Upper lobe of left lung (tissue), 6 donors: Measurements from ENCODE around the gene ALDH3A1. TPM values are rescaled to one million over a fixed set of nuclear protein-coding genes. Genes with fewer than 3 reads are reported as not detected.

ENCODE experiments used
- ATAC-seq, 2 donors: fragments of 200-7000 bp; cut with Tn5 transposase; one replicate each; pipeline ENCODE4 v1.9.1; 2022; ENCODE audit warnings: mild to moderate bottlenecking in 2 of 2, moderate library complexity in 2 of 2; ENCODE audit not compliant: low FRiP score in 2 of 2
- DNase-seq, 2 donors: peaks; one replicate each; pipeline ENCODE4 v3.0.0-alpha.2; 2019 to 2020
- H3K27ac ChIP-seq, 4 donors: fragments of 200-600 bp; sonication (generic); one replicate each; pipeline ENCODE4 v1.5.1; 2016 to 2019
- H3K27me3 ChIP-seq, 4 donors: fragments of 200-600 bp; sonication (generic); one replicate each; pipeline ENCODE4 v1.5.1; 2017 to 2019
- H3K36me3 ChIP-seq, 4 donors: fragments of 200-600 bp; sonication (generic); one replicate each; pipeline ENCODE4 v1.5.1; 2016 to 2019
- H3K4me1 ChIP-seq, 4 donors: fragments of 200-600 bp; sonication (generic); one replicate each; pipeline ENCODE4 v1.5.1; 2018 to 2019
- H3K4me3 ChIP-seq, 4 donors: fragments of 200-600 bp; sonication (generic); one replicate each; pipeline ENCODE4 v1.5.1; 2017 to 2019; ENCODE audit warnings: mild to moderate bottlenecking in 2 of 4, moderate library complexity in 1 of 4
- H3K9me3 ChIP-seq, 4 donors: fragments of 200-600 bp; sonication (generic); one replicate each; pipeline ENCODE4 v1.5.1; 2018 to 2019
- CTCF ChIP-seq, 6 experiments: fragments of 450-650 bp in 4 of 6; fragments of 200-600 bp in 2 of 6; sonication (generic) in 2 of 6; IDR thresholded peaks; one replicate each; pipeline ENCODE4 v1.5.1; 2016 to 2019; ENCODE audit warnings: antibody characterized with exemption in 6 of 6
- EP300 ChIP-seq, 4 donors: sonication (generic); formaldehyde crosslinking; IDR thresholded peaks; one replicate each; pipeline ENCODE4 v1.5.1; 2017; ENCODE audit warnings: antibody characterized with exemption in 4 of 4, control low read depth in 2 of 4
- POLR2A ChIP-seq, 4 donors: fragments of 450-650 bp; IDR thresholded peaks; one replicate each; pipeline ENCODE4 v1.5.1; 2016 to 2017; ENCODE audit warnings: antibody characterized with exemption in 4 of 4, mild to moderate bottlenecking in 2 of 4
- POLR2AphosphoS5 ChIP-seq, 2 donors: sonication (generic); formaldehyde crosslinking; IDR thresholded peaks; one replicate each; pipeline ENCODE4 v1.5.1; 2017; ENCODE audit warnings: antibody characterized with exemption in 2 of 2
- WGBS, 2 donors: methylation state at CpG; one replicate each; pipeline ENCODE4 v1.1.5; 2017 to 2018; 5-methylcytosine and 5-hydroxymethylcytosine counted together
- total RNA-seq, 6 donors: library from RNA; depleted of rRNA in 4 of 6; stranded (reverse); fragments of >200 nt in 4 of 6; gene quantifications; one replicate each; pipeline versions ENCODE4 v1.1.0 to v1.2.1, GENCODE V29; 2016 to 2021
- donor health status: DM: no; HTN: no; CAD: no; lungs with moderate emphysema.
- donor health status: DM: no; HTN: yes; CAD: no; lungs with severe emphysema.

The ALDH3A1 gene
- total RNA-seq, 6 donors from 2014 or later, result 2.4 to 72.8 (median 9.1) TPM

GRCh38 chr17:19720631-19721426 is 27.3 kb downstream of the ALDH3A1 start:
- Histone ChIP-seq H3K4me1 (peaks cover 13 to 25% (median 21%) of the 10 kb centered on the region in 4 donors), H3K27ac (no peak overlapping the region), H3K9me3 (no peaks in the 10 kb centered on the region), H3K4me3 (no peak overlapping the region), H3K27me3 (no peaks in the 10 kb centered on the region), H3K36me3 (no peaks in the 10 kb centered on the region)
- ATAC-seq (no peak), DNase-seq (no peak)
- TF ChIP-seq CTCF (IDR thresholded peaks at IDR 0.05), result no peak
- 68 to 70% methylated on average over 7 to 8 of the region's 9 CpGs for WGBS, 2 donors

DNA sequence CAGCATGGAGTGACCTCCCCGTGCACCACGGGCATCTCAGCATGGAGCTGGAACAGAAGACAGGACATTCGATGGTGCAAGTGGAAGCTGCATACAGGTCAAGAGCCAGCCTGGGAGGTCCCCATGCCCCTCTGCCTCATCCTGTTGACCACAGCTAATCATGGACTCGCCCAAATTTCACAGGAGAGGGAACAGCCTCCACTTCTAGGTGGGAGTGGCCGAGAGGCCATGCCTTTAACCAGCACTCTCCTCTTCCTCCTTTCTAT is 28.0 kb downstream of the ALDH3A1 start:
- DNase-seq, result no peak
- no peak for ATAC-seq
- H3K27ac ChIP-seq, result no peak overlapping the region
- H3K36me3 ChIP-seq, result no peaks in the 10 kb centered on the region
- H3K9me3 ChIP-seq, result no peaks in the 10 kb centered on the region
- H3K27me3 ChIP-seq, result no peaks in the 10 kb centered on the region
- WGBS, 2 donors, result 52 to 82% methylated on average over 5 of the region's 5 CpGs
- no peak overlapping the region for H3K4me3 ChIP-seq
- TF ChIP-seq CTCF (IDR thresholded peaks at IDR 0.05) (no peak), POLR2A (IDR thresholded peaks at IDR 0.05) (no peak), POLR2AphosphoS5 (IDR thresholded peaks at IDR 0.05) (no peak), EP300 (IDR thresholded peaks at IDR 0.05) (no peak)
- peaks cover 13 to 21% (median 19%) of the 10 kb centered on the region in 4 donors for H3K4me1 ChIP-seq

DNA sequence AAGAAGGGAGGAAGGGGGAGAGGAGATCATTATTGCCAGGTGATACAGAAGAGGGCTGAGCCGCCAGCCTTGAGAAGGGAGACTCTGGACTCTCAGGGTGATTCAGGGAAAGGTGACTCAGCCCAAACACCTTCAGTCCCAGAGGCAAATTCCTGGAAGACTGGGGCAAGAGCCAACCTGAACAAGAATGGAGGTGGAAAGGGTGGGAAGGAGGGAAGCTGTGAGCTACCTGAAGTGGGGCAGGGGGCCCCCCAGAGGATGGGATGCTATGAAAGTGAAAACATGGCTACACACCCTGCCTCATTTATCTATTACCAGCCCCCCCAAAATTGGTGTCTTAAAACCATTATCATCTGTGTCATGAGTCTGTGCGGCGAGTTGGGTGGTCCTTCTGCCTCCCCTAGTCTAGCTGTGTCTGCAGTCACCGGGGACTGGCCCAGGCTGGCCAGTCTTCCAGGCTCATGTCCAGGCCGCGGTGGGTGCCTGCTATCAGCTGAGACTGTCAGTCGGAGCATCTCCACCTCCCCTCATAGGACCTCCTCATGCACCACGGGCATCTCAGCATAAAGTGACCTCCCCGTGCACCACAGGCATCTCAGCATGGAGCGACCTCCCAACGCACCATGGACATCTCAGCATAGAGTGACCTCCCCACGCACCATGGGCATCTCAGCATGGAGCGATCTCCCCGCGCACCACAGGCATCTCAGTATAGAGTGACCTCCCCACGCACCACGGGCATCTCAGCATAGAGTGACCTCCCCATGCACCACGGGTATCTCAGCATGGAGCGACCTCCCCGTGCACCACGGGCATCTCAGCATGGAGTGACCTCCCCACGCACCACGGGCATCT is 28.5 kb downstream of the ALDH3A1 start:
- Histone ChIP-seq H3K36me3 (no peaks in the 10 kb centered on the region), H3K4me1 (peaks cover 11 to 15% (median 14%) of the 10 kb centered on the region in 4 donors), H3K27ac (no peak overlapping the region), H3K4me3 (no peak overlapping the region), H3K9me3 (no peaks in the 10 kb centered on the region), H3K27me3 (no peaks in the 10 kb centered on the region)
- DNase-seq (no peak), ATAC-seq (no peak)
- TF ChIP-seq CTCF (IDR thresholded peaks at IDR 0.05) (no peak), EP300 (IDR thresholded peaks at IDR 0.05) (no peak), POLR2AphosphoS5 (IDR thresholded peaks at IDR 0.05) (no peak), POLR2A (IDR thresholded peaks at IDR 0.05) (no peak)
- 94 to 95% methylated on average over 20 of the region's 23 CpGs for WGBS, 2 donors

- Histone ChIP-seq H3K27ac (no peak overlapping the region), H3K27me3 (no peaks in the 10 kb centered on the region), H3K36me3 (no peaks in the 10 kb centered on the region), H3K4me1 (peaks cover 3 to 8% (median 7%) of the 10 kb centered on the region in 4 donors), H3K9me3 (no peaks in the 10 kb centered on the region), H3K4me3 (no peak overlapping the region)
- TF ChIP-seq EP300 (IDR thresholded peaks at IDR 0.05) (no peak), POLR2AphosphoS5 (IDR thresholded peaks at IDR 0.05) (no peak), POLR2A (IDR thresholded peaks at IDR 0.05) (no peak), CTCF (IDR thresholded peaks at IDR 0.05) (no peak)
- ATAC-seq (no peak), DNase-seq (no peak)
- WGBS, 2 donors, result 82 to 87% methylated on average over 15 to 18 of the region's 18 CpGs
Observed at GRCh38 chr17:19718613-19719354, 29.3 kb downstream of the ALDH3A1 start.
